K562 (cell line): ENCODE data around the gene PTPMT1. TPM values are rescaled to one million over a fixed set of nuclear protein-coding genes. Genes with fewer than 3 reads are reported as not detected.

Experiments used
- ASH1L ChIP-seq: fragments of 450-650 bp; IDR thresholded peaks from 2 replicates; pipeline ENCODE4 v1.6.1; 2018; ENCODE audit warnings: borderline replicate concordance, mild to moderate bottlenecking, low read depth; ENCODE audit not compliant: partially characterized antibody
- BRD4 ChIP-seq: fragments of 200-600 bp; sonication (generic); IDR thresholded peaks from 2 replicates; pipeline ENCODE4 v1.6.1; 2017; ENCODE audit warnings: inconsistent platforms
- DEAF1 ChIP-seq: fragments of 450-650 bp; formaldehyde crosslinking; IDR thresholded peaks from 2 replicates; pipeline ENCODE4 v1.4.0; 2020; ENCODE audit warnings: mild to moderate bottlenecking, moderate library complexity
- HIVEP1 ChIP-seq: fragments of 250-450 bp; sonication (Bioruptor Pico); IDR thresholded peaks from 2 replicates; pipeline ENCODE4 v1.4.0; 2020; ENCODE audit warnings: mild to moderate bottlenecking
- HNRNPLL ChIP-seq: fragments of 200-400 bp; formaldehyde crosslinking; IDR thresholded peaks from 2 replicates; pipeline ENCODE4 v1.6.1; 2017; ENCODE audit warnings: low read length, low read depth, mild to moderate bottlenecking; ENCODE audit not compliant: poor library complexity, severe bottlenecking
- HNRNPUL1 ChIP-seq: fragments of 200-400 bp; formaldehyde crosslinking; IDR thresholded peaks from 2 replicates; pipeline ENCODE4 v1.6.1; 2017; ENCODE audit warnings: low read length
- KAT7 ChIP-seq: sonication (generic); formaldehyde crosslinking; IDR thresholded peaks from 2 replicates; pipeline ENCODE4 v1.8.0; 2022; ENCODE audit warnings: missing genetic modification reagents, mild to moderate bottlenecking, borderline replicate concordance
- MEF2D ChIP-seq: conservative IDR thresholded peaks from 2 replicates; pipeline ENCODE4 v1.6.1; 2016; ENCODE audit warnings: low read depth, missing genetic modification characterization, missing compliant biosample characterization
- NCOR1 ChIP-seq: fragments of 450-650 bp; IDR thresholded peaks from 2 replicates; pipeline ENCODE4 v1.6.1; 2016; ENCODE audit warnings: mild to moderate bottlenecking, moderate library complexity
- PREB ChIP-seq: sonication (generic); formaldehyde crosslinking; IDR thresholded peaks from 2 replicates; pipeline ENCODE4 v1.8.1; 2023; ENCODE audit warnings: mild to moderate bottlenecking, missing genetic modification reagents
- RBM22 ChIP-seq: fragments of 200-400 bp; formaldehyde crosslinking; IDR thresholded peaks from 2 replicates; pipeline ENCODE4 v1.6.1; 2018; ENCODE audit warnings: low read length, low read depth; ENCODE audit not compliant: poor library complexity, severe bottlenecking
- TRIM28 ChIP-seq: fragments of 450-650 bp; IDR thresholded peaks from 2 replicates; pipeline ENCODE4 v1.6.1; 2017
- XRCC3 ChIP-seq: fragments of 450-650 bp; IDR thresholded peaks from 2 replicates; pipeline ENCODE4 v1.6.1; 2017; ENCODE audit warnings: mild to moderate bottlenecking, moderate library complexity
- ZKSCAN3 ChIP-seq: fragments of 250-450 bp; sonication (Bioruptor Pico); IDR thresholded peaks from 2 replicates; pipeline ENCODE4 v1.4.0; 2020
- ZNF12 ChIP-seq: sonication (generic); formaldehyde crosslinking; IDR thresholded peaks from 2 replicates; pipeline ENCODE4 v1.4.0; 2020; ENCODE audit warnings: mild to moderate bottlenecking, missing genetic modification reagents
- ZNF140 ChIP-seq: fragments of 250-450 bp; sonication (Bioruptor Pico); IDR thresholded peaks from 2 replicates; pipeline ENCODE4 v1.8.0; 2021; ENCODE audit warnings: moderate library complexity, mild to moderate bottlenecking, inconsistent platforms
- ZNF239 ChIP-seq: fragments of 250-450 bp; sonication (Bioruptor Pico); IDR thresholded peaks from 2 replicates; pipeline ENCODE4 v1.4.0; 2020; ENCODE audit warnings: mild to moderate bottlenecking
- ZNF609 ChIP-seq: sonication (generic); formaldehyde crosslinking; IDR thresholded peaks from 2 replicates; pipeline ENCODE4 v1.8.1; 2023; ENCODE audit warnings: missing genetic modification reagents, mild to moderate bottlenecking, borderline replicate concordance
- ZNF707 ChIP-seq: fragments of 250-450 bp; sonication (Bioruptor Pico); conservative IDR thresholded peaks from 2 replicates; pipeline ENCODE4 v1.8.0; 2022; ENCODE audit warnings: inconsistent platforms, mild to moderate bottlenecking, moderate library complexity
- polyA plus RNA-seq, 8 experiments: library from polyadenylated mRNA; depleted of rRNA in 4 of 8; stranded (reverse) in 5 of 8; unstranded in 3 of 8; fragments of >200 nt; fragmentation: Nextera tagmentation in 2 of 8; fragmentation: Illumina TruSeq in 1 of 8; extraction: Ambion mirVana in 2 of 8; extraction: Trizol in 1 of 8; gene quantifications; 2 replicates each; pipeline versions ENCODE4 v1.2.1 to v1.2.3, GENCODE V29; 2011 to 2014; ENCODE audit warnings: inconsistent platforms in 1 of 8, missing spikeins in 1 of 8
- total RNA-seq, 7 experiments: library from RNA; depleted of rRNA in 6 of 7; stranded (reverse); fragments of >200 nt in 6 of 7; fragmentation: Illumina TruSeq in 2 of 7; extraction: Trizol in 2 of 7; gene quantifications; 2 replicates each; pipeline versions ENCODE4 v1.2.1 to v1.2.3, GENCODE V29; 2011 to 2021; ENCODE audit warnings: low replicate concordance in 1 of 7
- TF ChIP-seq, protein P1 (sequence below): fragments of 450-650 bp; formaldehyde crosslinking; IDR thresholded peaks from 2 replicates; pipeline ENCODE4 v1.4.0; 2022; ENCODE audit warnings: missing genetic modification characterization

The PTPMT1 gene
- total and polyA plus RNA-seq, 9 of the 15 experiments (the other 6 are each of a cell fraction or from before 2014, with no cell fraction given), result 10.4 to 140 (median 67.2) TPM

GRCh38 chr11:47552566-47553405 lies 12.6 kb upstream of the PTPMT1 start, which contains the start of gene CELF1 (continued):
- no peak for TF ChIP-seq DEAF1 (CRISPR knock-in tag)
- no peak for TF ChIP-seq RBM22
- TF ChIP-seq ZNF239 (CRISPR knock-in tag), result no peak
- TF ChIP-seq ZKSCAN3 (CRISPR knock-in tag), result no peak
- no peak for TF ChIP-seq ASH1L
- no peak for TF ChIP-seq XRCC3
- no peak for TF ChIP-seq HNRNPUL1
- no peak for TF ChIP-seq KAT7
- no peak for TF ChIP-seq ZNF707
- TF ChIP-seq ZNF609, result no peak
- TF ChIP-seq MEF2D (tag), result no peak
- TF ChIP-seq ZNF12, result no peak; the same call in 1 of the 2 replicates
- no peak for TF ChIP-seq HNRNPLL
- 0 out of 2 replicates have a peak, but pooled peaks have one; percentile 25 for TF ChIP-seq NCOR1
- TF ChIP-seq BRD4, result no peak
- no peak for TF ChIP-seq ZNF140 (CRISPR knock-in tag)
- no peak for TF ChIP-seq HIVEP1 (CRISPR knock-in tag)
- TF ChIP-seq, protein P1, sequence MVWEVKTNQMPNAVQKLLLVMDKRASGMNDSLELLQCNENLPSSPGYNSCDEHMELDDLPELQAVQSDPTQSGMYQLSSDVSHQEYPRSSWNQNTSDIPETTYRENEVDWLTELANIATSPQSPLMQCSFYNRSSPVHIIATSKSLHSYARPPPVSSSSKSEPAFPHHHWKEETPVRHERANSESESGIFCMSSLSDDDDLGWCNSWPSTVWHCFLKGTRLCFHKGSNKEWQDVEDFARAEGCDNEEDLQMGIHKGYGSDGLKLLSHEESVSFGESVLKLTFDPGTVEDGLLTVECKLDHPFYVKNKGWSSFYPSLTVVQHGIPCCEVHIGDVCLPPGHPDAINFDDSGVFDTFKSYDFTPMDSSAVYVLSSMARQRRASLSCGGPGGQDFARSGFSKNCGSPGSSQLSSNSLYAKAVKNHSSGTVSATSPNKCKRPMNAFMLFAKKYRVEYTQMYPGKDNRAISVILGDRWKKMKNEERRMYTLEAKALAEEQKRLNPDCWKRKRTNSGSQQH, result peak; percentile 85; the same call in 1 of the 2 replicates
- TF ChIP-seq TRIM28, result no peak
- no peak for TF ChIP-seq PREB
